K562 (cell line): Measurements from ENCODE around the gene TBC1D12. TPM values are rescaled to one million over a fixed set of nuclear protein-coding genes. Genes with fewer than 3 reads are reported as not detected.

Experiments
- CHD1 ChIP-seq: fragments of 200-600 bp; sonication (generic); IDR thresholded peaks from one replicate; pipeline ENCODE4 v1.6.1; 2012; ENCODE audit warnings: mild to moderate bottlenecking, moderate library complexity, low read length, inconsistent platforms
- CREBBP ChIP-seq: IDR thresholded peaks from one replicate; pipeline ENCODE4 v1.6.1; 2012; ENCODE audit warnings: low read depth, mild to moderate bottlenecking, control low read depth, inconsistent platforms, low read length
- FOXA1 ChIP-seq: fragments of 450-650 bp; IDR thresholded peaks from 2 replicates; pipeline ENCODE4 v1.6.1; 2016; ENCODE audit warnings: mild to moderate bottlenecking, borderline replicate concordance
- HINFP ChIP-seq: fragments of 450-650 bp; conservative IDR thresholded peaks from 2 replicates; pipeline ENCODE4 v1.6.1; 2016; ENCODE audit warnings: missing genetic modification characterization, low read depth, mild to moderate bottlenecking, control low read depth, missing compliant biosample characterization
- SIN3B ChIP-seq: fragments of 450-650 bp; IDR thresholded peaks from 2 replicates; pipeline ENCODE4 v1.6.1; 2017; ENCODE audit warnings: low read depth, mild to moderate bottlenecking, moderate library complexity
- STAG1 ChIP-seq: sonication (generic); formaldehyde crosslinking; IDR thresholded peaks from 2 replicates; pipeline ENCODE4 v1.5.0; 2020; ENCODE audit warnings: missing genetic modification reagents, borderline replicate concordance
- SUPT5H ChIP-seq: fragments of 450-650 bp; IDR thresholded peaks from 2 replicates; pipeline ENCODE4 v1.6.1; 2016
- TOE1 ChIP-seq, 2 experiments: fragments of 450-650 bp in 1 of 2; sonication (generic) in 1 of 2; formaldehyde crosslinking in 1 of 2; IDR thresholded peaks; 2 replicates each; pipeline versions ENCODE4 v1.7.1 to v1.8.0; 2016 to 2022; ENCODE audit warnings: borderline replicate concordance in 2 of 2, mild to moderate bottlenecking in 2 of 2, antibody characterized with exemption in 1 of 2, inconsistent platforms in 1 of 2, low read depth in 1 of 2, missing genetic modification reagents in 1 of 2, moderate library complexity in 1 of 2
- ZBED1 ChIP-seq: IDR thresholded peaks from 2 replicates; pipeline ENCODE4 v1.6.1; 2014
- ZBTB8A ChIP-seq: fragments of 450-650 bp; IDR thresholded peaks from 2 replicates; pipeline ENCODE4 v1.6.1; 2018; ENCODE audit warnings: mild to moderate bottlenecking, moderate library complexity; ENCODE audit not compliant: partially characterized antibody
- ZC3H4 ChIP-seq: sonication (generic); formaldehyde crosslinking; IDR thresholded peaks from 2 replicates; pipeline ENCODE4 v1.9.0; 2021; ENCODE audit warnings: missing genetic modification reagents, borderline replicate concordance
- ZFPM2 ChIP-seq: fragments of 250-450 bp; sonication (Bioruptor Pico); IDR thresholded peaks from 2 replicates; pipeline ENCODE4 v1.5.1; 2022; ENCODE audit warnings: mild to moderate bottlenecking
- ZNF143 ChIP-seq: sonication (generic); formaldehyde crosslinking; IDR thresholded peaks from 2 replicates; pipeline ENCODE4 v1.9.0; 2022; ENCODE audit warnings: mild to moderate bottlenecking, missing genetic modification reagents
- polyA plus RNA-seq, 8 experiments: library from polyadenylated mRNA; depleted of rRNA in 4 of 8; stranded (reverse) in 5 of 8; unstranded in 3 of 8; fragments of >200 nt; fragmentation: Nextera tagmentation in 2 of 8; fragmentation: Illumina TruSeq in 1 of 8; extraction: Ambion mirVana in 2 of 8; extraction: Trizol in 1 of 8; gene quantifications; 2 replicates each; pipeline versions ENCODE4 v1.2.1 to v1.2.3, GENCODE V29; 2011 to 2014; ENCODE audit warnings: inconsistent platforms in 1 of 8, missing spikeins in 1 of 8
- total RNA-seq, 7 experiments: library from RNA; depleted of rRNA in 6 of 7; stranded (reverse); fragments of >200 nt in 6 of 7; fragmentation: Illumina TruSeq in 2 of 7; extraction: Trizol in 2 of 7; gene quantifications; 2 replicates each; pipeline versions ENCODE4 v1.2.1 to v1.2.3, GENCODE V29; 2011 to 2021; ENCODE audit warnings: low replicate concordance in 1 of 7
- TF ChIP-seq, protein P1 (sequence below): IDR thresholded peaks from 2 replicates; pipeline ENCODE4 v1.6.1; 2016; ENCODE audit warnings: missing genetic modification characterization, missing compliant biosample characterization
- TF ChIP-seq, protein P2 (sequence below), 2 experiments: fragments of 450-650 bp in 1 of 2; sonication (generic) in 1 of 2; formaldehyde crosslinking in 1 of 2; IDR thresholded peaks; 2 replicates each; pipeline versions ENCODE4 v1.7.1 to v1.9.0; 2016 to 2022; ENCODE audit warnings: inconsistent platforms in 1 of 2, mild to moderate bottlenecking in 1 of 2, missing genetic modification reagents in 1 of 2

Gene TBC1D12
- total and polyA plus RNA-seq, 9 of the 15 experiments (the other 6 are each of a cell fraction or from before 2014, with no cell fraction given), result 2.1 to 6.7 (median 3.9) TPM

- TF ChIP-seq ZC3H4 (CRISPR knock-in tag) (no peak), HINFP (tag) (no peak), SIN3B (no peak), ZBTB8A (no peak), CHD1 (no peak), TOE1 (IDR thresholded peaks at IDR 0.05; ENCODE audit: borderline replicate concordance) (no peak), TOE1 (CRISPR knock-in tag; IDR thresholded peaks at IDR 0.05; ENCODE audit: borderline replicate concordance, low read depth) (no peak), STAG1 (CRISPR knock-in tag) (no peak), ZBED1 (no peak), CREBBP (no peak), ZNF143 (no peak), FOXA1 (no peak), SUPT5H (peak; percentile 66), ZFPM2 (CRISPR knock-in tag) (no peak)
- TF ChIP-seq, protein P1, sequence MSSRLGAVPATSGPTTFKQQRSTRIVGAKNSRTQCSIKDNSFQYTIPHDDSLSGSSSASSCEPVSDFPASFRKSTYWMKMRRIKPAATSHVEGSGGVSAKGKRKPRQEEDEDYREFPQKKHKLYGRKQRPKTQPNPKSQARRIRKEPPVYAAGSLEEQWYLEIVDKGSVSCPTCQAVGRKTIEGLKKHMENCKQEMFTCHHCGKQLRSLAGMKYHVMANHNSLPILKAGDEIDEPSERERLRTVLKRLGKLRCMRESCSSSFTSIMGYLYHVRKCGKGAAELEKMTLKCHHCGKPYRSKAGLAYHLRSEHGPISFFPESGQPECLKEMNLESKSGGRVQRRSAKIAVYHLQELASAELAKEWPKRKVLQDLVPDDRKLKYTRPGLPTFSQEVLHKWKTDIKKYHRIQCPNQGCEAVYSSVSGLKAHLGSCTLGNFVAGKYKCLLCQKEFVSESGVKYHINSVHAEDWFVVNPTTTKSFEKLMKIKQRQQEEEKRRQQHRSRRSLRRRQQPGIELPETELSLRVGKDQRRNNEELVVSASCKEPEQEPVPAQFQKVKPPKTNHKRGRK, result no peak
- TF ChIP-seq, protein P2, sequence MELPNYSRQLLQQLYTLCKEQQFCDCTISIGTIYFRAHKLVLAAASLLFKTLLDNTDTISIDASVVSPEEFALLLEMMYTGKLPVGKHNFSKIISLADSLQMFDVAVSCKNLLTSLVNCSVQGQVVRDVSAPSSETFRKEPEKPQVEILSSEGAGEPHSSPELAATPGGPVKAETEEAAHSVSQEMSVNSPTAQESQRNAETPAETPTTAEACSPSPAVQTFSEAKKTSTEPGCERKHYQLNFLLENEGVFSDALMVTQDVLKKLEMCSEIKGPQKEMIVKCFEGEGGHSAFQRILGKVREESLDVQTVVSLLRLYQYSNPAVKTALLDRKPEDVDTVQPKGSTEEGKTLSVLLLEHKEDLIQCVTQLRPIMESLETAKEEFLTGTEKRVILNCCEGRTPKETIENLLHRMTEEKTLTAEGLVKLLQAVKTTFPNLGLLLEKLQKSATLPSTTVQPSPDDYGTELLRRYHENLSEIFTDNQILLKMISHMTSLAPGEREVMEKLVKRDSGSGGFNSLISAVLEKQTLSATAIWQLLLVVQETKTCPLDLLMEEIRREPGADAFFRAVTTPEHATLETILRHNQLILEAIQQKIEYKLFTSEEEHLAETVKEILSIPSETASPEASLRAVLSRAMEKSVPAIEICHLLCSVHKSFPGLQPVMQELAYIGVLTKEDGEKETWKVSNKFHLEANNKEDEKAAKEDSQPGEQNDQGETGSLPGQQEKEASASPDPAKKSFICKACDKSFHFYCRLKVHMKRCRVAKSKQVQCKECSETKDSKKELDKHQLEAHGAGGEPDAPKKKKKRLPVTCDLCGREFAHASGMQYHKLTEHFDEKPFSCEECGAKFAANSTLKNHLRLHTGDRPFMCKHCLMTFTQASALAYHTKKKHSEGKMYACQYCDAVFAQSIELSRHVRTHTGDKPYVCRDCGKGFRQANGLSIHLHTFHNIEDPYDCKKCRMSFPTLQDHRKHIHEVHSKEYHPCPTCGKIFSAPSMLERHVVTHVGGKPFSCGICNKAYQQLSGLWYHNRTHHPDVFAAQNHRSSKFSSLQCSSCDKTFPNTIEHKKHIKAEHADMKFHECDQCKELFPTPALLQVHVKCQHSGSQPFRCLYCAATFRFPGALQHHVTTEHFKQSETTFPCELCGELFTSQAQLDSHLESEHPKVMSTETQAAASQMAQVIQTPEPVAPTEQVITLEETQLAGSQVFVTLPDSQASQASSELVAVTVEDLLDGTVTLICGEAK (IDR thresholded peaks at IDR 0.05), result peak; percentile 96
- TF ChIP-seq, protein P2 (CRISPR knock-in tag; IDR thresholded peaks at IDR 0.05), result no peak
Observed at GRCh38 chr10:94362360-94363250, 39.7 kb upstream of the TBC1D12 start, which contains the start of gene NOC3L (continued).
